BE2C (cell line): ENCODE measurements around the gene GAP43.

Source experiments
- DNase-seq: peaks from one replicate; pipeline ENCODE4 v3.0.0-alpha.2; 2020
- H3K27me3 ChIP-seq: fragments of 250-450 bp; sonication (Bioruptor Pico); 2 replicates; pipeline ENCODE4 v1.5.1; 2020; ENCODE audit warnings: mild to moderate bottlenecking
- H3K36me3 ChIP-seq: fragments of 250-450 bp; sonication (Bioruptor Pico); 2 replicates; pipeline ENCODE4 v1.5.1; 2020; ENCODE audit warnings: mild to moderate bottlenecking
- H3K4me1 ChIP-seq: fragments of 250-450 bp; sonication (Bioruptor Pico); 2 replicates; pipeline ENCODE4 v1.5.1; 2020
- H3K4me3 ChIP-seq: 2 replicates; pipeline ENCODE4 v1.5.1; 2011; ENCODE audit warnings: low read depth, low read length
- H3K9me3 ChIP-seq: fragments of 250-450 bp; sonication (Bioruptor Pico); 2 replicates; pipeline ENCODE4 v1.5.1; 2020
- TF ChIP-seq, protein P1 (sequence below): IDR thresholded peaks from 2 replicates; pipeline ENCODE4 v1.5.1; 2012; ENCODE audit warnings: mild to moderate bottlenecking, low read depth, low read length

The GAP43 gene

DNA sequence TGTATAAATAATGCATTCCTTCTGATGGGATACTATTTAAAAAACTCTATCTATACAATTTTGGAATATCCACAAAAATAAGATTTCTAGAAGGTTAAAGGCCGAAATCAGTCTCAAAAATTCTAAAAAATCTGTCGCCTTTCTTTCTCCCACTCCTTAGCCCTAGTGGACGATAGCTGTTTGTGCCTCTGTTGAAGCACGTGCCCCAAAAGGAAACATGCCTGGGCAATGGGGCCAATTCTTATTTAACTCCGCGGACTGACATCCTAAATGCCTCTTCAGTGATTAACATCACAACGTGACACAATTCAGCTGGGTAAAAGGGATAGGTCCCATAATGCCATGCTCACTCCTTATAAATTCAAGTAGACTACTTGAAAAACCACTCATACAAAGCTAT lies 65.1 kb downstream of the GAP43 start:
- Histone ChIP-seq H3K4me3 (no peak overlapping the region), H3K4me1 (peaks cover 21% of the 10 kb centered on the region), H3K36me3 (peaks cover 3% of the 10 kb centered on the region; the same call in 1 of the 2 replicates), H3K27me3 (no peaks in the 10 kb centered on the region), H3K9me3 (no peaks in the 10 kb centered on the region)
- no peak for DNase-seq
- TF ChIP-seq, protein P1, sequence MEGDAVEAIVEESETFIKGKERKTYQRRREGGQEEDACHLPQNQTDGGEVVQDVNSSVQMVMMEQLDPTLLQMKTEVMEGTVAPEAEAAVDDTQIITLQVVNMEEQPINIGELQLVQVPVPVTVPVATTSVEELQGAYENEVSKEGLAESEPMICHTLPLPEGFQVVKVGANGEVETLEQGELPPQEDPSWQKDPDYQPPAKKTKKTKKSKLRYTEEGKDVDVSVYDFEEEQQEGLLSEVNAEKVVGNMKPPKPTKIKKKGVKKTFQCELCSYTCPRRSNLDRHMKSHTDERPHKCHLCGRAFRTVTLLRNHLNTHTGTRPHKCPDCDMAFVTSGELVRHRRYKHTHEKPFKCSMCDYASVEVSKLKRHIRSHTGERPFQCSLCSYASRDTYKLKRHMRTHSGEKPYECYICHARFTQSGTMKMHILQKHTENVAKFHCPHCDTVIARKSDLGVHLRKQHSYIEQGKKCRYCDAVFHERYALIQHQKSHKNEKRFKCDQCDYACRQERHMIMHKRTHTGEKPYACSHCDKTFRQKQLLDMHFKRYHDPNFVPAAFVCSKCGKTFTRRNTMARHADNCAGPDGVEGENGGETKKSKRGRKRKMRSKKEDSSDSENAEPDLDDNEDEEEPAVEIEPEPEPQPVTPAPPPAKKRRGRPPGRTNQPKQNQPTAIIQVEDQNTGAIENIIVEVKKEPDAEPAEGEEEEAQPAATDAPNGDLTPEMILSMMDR, result no peak

DNA sequence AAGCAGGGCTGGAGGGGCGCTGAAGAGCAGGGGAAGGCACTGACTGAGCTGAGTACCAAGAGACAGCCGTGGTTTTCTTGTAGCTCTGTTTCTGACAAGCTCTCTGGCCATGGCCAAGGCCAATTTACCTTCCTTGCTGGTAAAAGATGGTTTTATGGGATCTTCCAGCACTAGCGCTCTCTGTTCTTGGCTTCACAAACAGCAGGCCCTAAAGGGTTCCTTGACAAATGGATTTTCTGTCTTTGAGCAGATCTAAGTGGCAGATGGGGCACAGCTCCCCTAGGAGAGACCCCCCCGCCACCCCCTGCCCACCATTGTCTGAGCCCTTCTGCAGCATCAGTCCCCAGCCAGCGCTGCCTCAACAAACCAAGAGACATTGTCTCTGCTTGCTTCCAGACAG lies 66.6 kb downstream of the GAP43 start:
- no peaks in the 10 kb centered on the region for H3K27me3 ChIP-seq
- TF ChIP-seq, protein P1, result no peak
- no peaks in the 10 kb centered on the region for H3K36me3 ChIP-seq
- no peak for DNase-seq
- H3K4me1 ChIP-seq, result peaks cover 27% of the 10 kb centered on the region
- H3K9me3 ChIP-seq, result no peaks in the 10 kb centered on the region
- no peak overlapping the region for H3K4me3 ChIP-seq

DNA sequence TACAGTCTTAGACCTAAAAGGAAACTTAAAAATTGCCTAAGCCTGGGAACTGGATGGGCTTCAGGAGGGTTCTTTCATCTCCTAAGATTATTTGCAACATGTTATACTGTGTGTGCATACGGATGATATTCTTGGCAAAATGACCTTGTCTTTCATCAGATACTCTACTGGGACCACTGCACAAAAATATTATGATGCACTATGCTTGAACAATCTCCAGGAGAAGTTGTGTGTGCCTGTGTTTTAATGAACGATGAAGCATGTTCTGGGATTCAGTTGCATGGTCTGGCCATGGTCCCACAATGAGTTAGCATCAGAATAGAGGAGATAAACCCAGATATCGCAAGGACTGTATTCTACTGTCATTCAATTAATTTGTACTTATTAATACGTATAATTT lies 68.7 kb downstream of the GAP43 start:
- DNase-seq, result peak; percentile 25

DNA sequence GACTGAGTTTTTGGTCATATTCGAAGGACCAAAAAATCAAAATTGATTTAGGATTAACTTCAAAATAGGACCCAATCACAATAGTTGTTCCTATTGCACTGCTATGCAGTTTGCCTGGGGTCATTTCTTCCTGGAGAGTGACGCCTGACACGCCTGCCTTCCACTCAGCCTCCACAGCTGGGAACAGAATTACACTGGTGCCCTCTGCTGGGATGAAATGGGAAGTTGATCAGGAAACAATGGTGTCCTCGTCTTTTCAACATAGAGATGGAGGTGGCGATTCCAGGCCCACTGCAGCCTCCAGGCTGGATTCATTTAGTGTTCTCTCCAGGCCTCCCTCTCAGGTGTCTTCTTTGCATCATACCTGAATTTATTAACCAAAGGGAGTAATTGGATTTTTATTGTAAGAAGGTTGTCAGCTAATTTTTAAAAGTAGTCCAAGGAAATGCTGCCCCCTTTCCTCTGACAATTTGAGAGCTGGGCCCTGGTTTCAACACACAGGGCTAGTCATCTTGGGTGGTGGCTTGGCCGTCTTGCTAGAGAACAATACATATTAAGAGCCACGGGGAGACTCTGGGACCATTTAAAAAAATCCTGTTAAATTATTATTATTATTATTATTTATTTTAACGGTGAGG lies 69.7 kb downstream of the GAP43 start:
- Histone ChIP-seq H3K36me3 (no peaks in the 10 kb centered on the region), H3K9me3 (no peaks in the 10 kb centered on the region), H3K4me1 (peaks cover 36% of the 10 kb centered on the region), H3K27me3 (no peaks in the 10 kb centered on the region), H3K4me3 (no peak overlapping the region; the same call in 1 of the 2 replicates)
- peak; percentile 87 for DNase-seq
- TF ChIP-seq, protein P1, result peak; percentile 91

More for the DNA sequence above, 68.7 kb downstream of the GAP43 start:
- Histone ChIP-seq H3K27me3 (no peaks in the 10 kb centered on the region), H3K4me3 (no peak overlapping the region), H3K36me3 (no peaks in the 10 kb centered on the region), H3K4me1 (peaks cover 36% of the 10 kb centered on the region), H3K9me3 (no peaks in the 10 kb centered on the region)
- TF ChIP-seq, protein P1, result no peak

DNA sequence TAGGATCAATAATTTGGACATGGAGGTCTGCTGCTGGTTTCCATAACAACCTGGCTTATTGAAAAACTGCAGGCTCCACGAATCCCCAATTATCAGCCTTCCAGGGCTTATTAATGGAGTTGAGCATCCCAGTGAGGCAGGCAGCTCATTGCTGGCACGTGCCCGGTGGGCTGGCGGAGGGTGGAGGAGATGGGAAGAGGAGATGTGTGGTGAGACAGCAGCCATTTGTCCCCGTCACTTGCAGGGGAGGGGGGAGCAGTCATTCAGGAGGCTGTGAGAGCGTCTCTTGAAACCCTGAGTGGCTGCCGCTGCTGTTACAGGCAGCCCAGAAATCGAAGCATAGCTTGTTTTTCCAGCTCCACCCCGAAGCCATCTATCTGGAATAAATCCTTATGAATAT lies 70.6 kb downstream of the GAP43 start:
- TF ChIP-seq, protein P1, result no peak

DNA sequence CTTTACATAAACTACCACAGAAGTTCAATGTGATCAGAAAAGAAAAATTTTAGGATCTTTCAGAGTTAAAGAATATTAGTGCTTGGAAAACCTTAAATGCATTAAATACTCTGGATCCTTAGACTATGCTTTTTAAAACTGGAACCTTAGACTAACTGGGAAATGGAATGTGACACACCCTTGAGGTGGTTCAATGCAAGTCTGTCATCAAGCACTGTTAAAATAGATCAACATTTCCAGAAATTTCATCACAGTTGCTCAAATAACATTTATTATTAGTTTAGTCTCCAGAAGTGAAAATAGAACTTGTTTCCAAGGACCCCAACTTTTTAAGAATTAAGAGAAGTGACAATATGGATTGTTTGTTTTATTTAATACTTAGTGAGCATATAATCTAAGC lies 71.8 kb downstream of the GAP43 start:
- no peak overlapping the region for H3K4me3 ChIP-seq
- no peaks in the 10 kb centered on the region for H3K27me3 ChIP-seq
- TF ChIP-seq, protein P1, result no peak
- DNase-seq, result no peak
- H3K9me3 ChIP-seq, result no peaks in the 10 kb centered on the region
- H3K4me1 ChIP-seq, result peaks cover 47% of the 10 kb centered on the region
- no peaks in the 10 kb centered on the region for H3K36me3 ChIP-seq

More for the DNA sequence above, 70.6 kb downstream of the GAP43 start:
- no peaks in the 10 kb centered on the region for H3K9me3 ChIP-seq
- no peaks in the 10 kb centered on the region for H3K36me3 ChIP-seq
- H3K27me3 ChIP-seq, result no peaks in the 10 kb centered on the region
- H3K4me1 ChIP-seq, result peaks cover 42% of the 10 kb centered on the region
- no peak overlapping the region for H3K4me3 ChIP-seq
- peak; percentile 93 for DNase-seq
